Progenitor cell of endocrine pancreas (in vitro differentiated cells): ENCODE measurements around the gene MAP3K10. TPM values are rescaled to one million over a fixed set of nuclear protein-coding genes. Genes with fewer than 3 reads are reported as not detected.

Experiments used
- DNase-seq: peaks from one replicate; pipeline ENCODE4 v3.0.0; 2021; ENCODE audit warnings: low spot score; ENCODE audit not compliant: unreplicated experiment
- H3K27ac Mint-ChIP-seq: 2 replicates; pipeline ENCODE4 v1.8.0; 2021; ENCODE audit warnings: mild to moderate bottlenecking, moderate library complexity, mixed read lengths
- H3K27me3 Mint-ChIP-seq: 2 replicates; pipeline ENCODE4 v1.8.0; 2021; ENCODE audit warnings: mixed read lengths
- H3K36me3 Mint-ChIP-seq: 2 replicates; pipeline ENCODE4 v1.8.0; 2022; ENCODE audit warnings: mixed read lengths; ENCODE audit not compliant: insufficient read depth
- H3K4me1 Mint-ChIP-seq: 2 replicates; pipeline ENCODE4 v1.8.0; 2021; ENCODE audit warnings: low read depth, mixed read lengths
- H3K4me3 Mint-ChIP-seq: 2 replicates; pipeline ENCODE4 v1.8.0; 2021; ENCODE audit warnings: low read depth, mild to moderate bottlenecking, moderate library complexity, mixed read lengths
- H3K9me3 Mint-ChIP-seq: 2 replicates; pipeline ENCODE4 v1.8.0; 2021; ENCODE audit warnings: low read depth, mixed read lengths
- total RNA-seq: library from RNA; stranded (reverse); gene quantifications from 2 replicates; pipeline ENCODE4 v1.2.1, GENCODE V29; 2021
- TF ChIP-seq, protein P1 (sequence below): fragments of 200-600 bp; sonication (generic); IDR thresholded peaks from one replicate; pipeline ENCODE4 v1.5.0; 2021; ENCODE audit warnings: antibody characterized with exemption, mild to moderate bottlenecking; ENCODE audit not compliant: unreplicated experiment

Gene MAP3K10
- total RNA-seq, 1 donor from 2014 or later, result 35.3 TPM

DNA sequence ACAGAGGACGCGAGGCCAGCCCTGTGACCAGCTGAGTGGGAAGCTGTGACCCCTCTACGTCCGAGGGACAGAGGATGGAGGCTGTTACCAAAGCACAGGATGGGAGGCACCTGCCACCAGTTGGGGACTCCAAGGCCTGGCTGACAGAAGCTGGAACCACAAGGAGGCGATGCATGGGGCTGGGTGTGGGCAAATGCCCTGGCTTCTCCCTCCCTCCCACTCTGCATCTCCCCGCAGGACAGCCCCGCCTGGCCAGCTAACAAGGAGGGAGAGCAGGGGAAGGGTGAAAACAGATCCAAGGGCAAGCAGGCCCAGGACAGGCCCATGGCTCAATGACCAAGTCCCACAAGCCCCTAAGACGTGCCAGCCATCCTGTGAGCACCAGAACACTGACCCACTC, 65.3 kb downstream of the MAP3K10 start:
- no peak for DNase-seq
- TF ChIP-seq, protein P1, sequence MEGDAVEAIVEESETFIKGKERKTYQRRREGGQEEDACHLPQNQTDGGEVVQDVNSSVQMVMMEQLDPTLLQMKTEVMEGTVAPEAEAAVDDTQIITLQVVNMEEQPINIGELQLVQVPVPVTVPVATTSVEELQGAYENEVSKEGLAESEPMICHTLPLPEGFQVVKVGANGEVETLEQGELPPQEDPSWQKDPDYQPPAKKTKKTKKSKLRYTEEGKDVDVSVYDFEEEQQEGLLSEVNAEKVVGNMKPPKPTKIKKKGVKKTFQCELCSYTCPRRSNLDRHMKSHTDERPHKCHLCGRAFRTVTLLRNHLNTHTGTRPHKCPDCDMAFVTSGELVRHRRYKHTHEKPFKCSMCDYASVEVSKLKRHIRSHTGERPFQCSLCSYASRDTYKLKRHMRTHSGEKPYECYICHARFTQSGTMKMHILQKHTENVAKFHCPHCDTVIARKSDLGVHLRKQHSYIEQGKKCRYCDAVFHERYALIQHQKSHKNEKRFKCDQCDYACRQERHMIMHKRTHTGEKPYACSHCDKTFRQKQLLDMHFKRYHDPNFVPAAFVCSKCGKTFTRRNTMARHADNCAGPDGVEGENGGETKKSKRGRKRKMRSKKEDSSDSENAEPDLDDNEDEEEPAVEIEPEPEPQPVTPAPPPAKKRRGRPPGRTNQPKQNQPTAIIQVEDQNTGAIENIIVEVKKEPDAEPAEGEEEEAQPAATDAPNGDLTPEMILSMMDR, result no peak
- H3K9me3 Mint-ChIP-seq, result no peaks in the 10 kb centered on the region
- H3K36me3 Mint-ChIP-seq, result peaks cover 27% of the 10 kb centered on the region
- no peak overlapping the region for H3K4me3 Mint-ChIP-seq
- no peaks in the 10 kb centered on the region for H3K27me3 Mint-ChIP-seq
- H3K4me1 Mint-ChIP-seq, result peaks cover 21% of the 10 kb centered on the region
- H3K27ac Mint-ChIP-seq, result no peak overlapping the region

DNA sequence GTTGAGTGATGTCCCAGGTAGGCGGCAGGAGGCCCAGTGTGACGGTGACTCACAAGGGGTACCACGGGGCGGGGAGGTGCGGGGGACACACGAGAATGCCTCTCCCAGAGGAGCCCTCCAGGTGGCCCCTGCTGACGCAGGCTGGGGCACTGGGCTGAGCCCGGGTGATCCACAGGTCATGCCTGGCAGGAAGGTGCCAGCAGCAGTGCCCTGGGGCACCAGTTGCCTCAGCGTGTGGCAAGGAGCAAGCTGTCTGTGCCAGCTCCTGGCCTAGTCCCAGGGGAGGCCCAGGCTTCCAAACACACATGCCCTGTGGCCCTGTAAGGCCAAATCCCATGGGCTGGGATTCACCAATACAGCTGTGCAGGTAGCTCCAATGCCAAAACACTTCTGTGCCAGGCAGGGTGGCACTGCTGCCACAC, 65.9 kb downstream of the MAP3K10 start:
- peaks cover 26% of the 10 kb centered on the region for H3K36me3 Mint-ChIP-seq
- H3K4me3 Mint-ChIP-seq, result no peak overlapping the region
- no peaks in the 10 kb centered on the region for H3K27me3 Mint-ChIP-seq
- TF ChIP-seq, protein P1, result no peak
- DNase-seq, result no peak
- no peaks in the 10 kb centered on the region for H3K9me3 Mint-ChIP-seq
- peaks cover 21% of the 10 kb centered on the region for H3K4me1 Mint-ChIP-seq
- no peak overlapping the region for H3K27ac Mint-ChIP-seq

DNA sequence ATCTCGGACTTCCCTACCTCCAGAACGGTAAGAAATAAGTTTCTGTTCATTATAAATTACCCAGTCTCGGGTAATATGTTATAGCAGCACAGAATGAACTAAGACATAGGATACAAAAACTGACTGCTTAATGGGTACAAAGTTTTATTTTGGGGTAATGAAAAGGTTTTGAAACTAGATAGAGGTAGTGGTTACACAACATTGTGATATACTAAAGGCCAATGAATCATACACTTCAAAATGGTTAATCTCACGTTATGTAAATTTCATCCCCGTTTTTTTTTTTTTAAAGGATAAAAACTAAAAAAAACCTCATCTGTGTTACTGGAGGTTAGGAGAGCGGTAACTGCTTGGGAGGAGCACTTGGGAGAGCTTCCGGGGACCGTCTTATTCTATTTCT, 70.4 kb downstream of the MAP3K10 start:
- Mint-ChIP-seq H3K27me3 (no peaks in the 10 kb centered on the region), H3K4me1 (no peaks in the 10 kb centered on the region), H3K4me3 (no peak overlapping the region), H3K36me3 (peaks cover 13% of the 10 kb centered on the region), H3K27ac (no peak overlapping the region), H3K9me3 (no peaks in the 10 kb centered on the region)
- TF ChIP-seq, protein P1, result no peak
- DNase-seq, result no peak

- peaks cover 15% of the 10 kb centered on the region for H3K36me3 Mint-ChIP-seq
- no peaks in the 10 kb centered on the region for H3K9me3 Mint-ChIP-seq
- no peak overlapping the region for H3K27ac Mint-ChIP-seq
- no peak for DNase-seq
- no peaks in the 10 kb centered on the region for H3K4me1 Mint-ChIP-seq
- H3K4me3 Mint-ChIP-seq, result no peak overlapping the region
- no peaks in the 10 kb centered on the region for H3K27me3 Mint-ChIP-seq
- TF ChIP-seq, protein P1, result no peak
These were observed 71.2 kb downstream of the MAP3K10 start for GRCh38 chr19:40262422-40262821.

DNA sequence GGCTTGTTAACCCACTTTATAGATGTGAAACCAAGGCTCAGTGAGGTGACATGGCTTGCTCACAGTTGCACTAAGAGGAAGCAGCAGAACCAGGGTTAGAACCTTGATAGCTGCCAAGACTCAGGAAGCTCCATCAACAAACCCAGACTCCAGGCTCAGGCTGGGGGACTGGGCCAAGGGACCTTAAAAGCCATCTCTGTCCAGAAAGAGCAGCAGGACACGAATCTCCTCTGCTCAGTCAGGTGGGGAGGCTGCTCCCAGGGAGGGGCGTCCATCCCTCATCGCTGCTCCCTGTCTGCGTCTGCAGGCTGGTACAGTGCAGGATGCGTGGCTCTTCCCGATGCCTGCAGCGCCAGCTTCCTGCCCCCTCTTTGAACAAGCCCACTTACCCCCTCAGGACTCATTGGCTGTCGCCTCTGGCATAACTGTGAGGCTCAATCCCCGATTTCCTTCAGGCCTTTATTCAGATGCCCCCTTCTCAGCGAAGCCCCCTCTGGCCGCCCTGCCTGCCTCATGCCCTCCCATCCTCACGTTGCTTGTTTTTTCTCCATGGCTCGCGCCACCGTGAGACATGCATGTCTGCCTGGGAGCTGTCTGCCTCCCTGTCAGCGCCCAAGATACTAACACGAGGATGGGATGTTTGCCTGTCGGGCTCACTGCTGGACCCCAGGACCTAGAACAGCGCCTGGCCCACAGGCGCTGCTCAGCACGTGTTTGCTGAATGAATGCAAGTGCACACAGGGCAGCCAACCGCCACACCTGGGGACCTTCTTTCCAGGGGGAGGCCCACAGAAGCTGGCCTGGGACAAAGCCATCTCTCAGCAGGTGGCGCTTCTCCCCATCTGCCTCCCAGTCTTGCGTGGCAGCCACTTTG, 72.5 kb downstream of the MAP3K10 start:
- Mint-ChIP-seq H3K9me3 (no peaks in the 10 kb centered on the region), H3K27ac (no peak overlapping the region), H3K4me1 (no peaks in the 10 kb centered on the region), H3K4me3 (no peak overlapping the region), H3K27me3 (no peaks in the 10 kb centered on the region), H3K36me3 (peaks cover 15% of the 10 kb centered on the region)
- TF ChIP-seq, protein P1, result no peak
- no peak for DNase-seq
